GM18909 (cell line): ENCODE measurements around the gene BLVRB.
"Not testable (repeated sequence)": the region's sequence is repeated elsewhere in the genome, so short reads cannot be mapped to it uniquely, and the experiment has no call there.

Experiments used
- ATAC-seq: cut with Tn5 transposase; IDR thresholded peaks from one replicate; pipeline ENCODE4 v1.9.1; 2021; ENCODE audit warnings: mild to moderate bottlenecking; ENCODE audit not compliant: unreplicated experiment, poor library complexity

The BLVRB gene

DNA sequence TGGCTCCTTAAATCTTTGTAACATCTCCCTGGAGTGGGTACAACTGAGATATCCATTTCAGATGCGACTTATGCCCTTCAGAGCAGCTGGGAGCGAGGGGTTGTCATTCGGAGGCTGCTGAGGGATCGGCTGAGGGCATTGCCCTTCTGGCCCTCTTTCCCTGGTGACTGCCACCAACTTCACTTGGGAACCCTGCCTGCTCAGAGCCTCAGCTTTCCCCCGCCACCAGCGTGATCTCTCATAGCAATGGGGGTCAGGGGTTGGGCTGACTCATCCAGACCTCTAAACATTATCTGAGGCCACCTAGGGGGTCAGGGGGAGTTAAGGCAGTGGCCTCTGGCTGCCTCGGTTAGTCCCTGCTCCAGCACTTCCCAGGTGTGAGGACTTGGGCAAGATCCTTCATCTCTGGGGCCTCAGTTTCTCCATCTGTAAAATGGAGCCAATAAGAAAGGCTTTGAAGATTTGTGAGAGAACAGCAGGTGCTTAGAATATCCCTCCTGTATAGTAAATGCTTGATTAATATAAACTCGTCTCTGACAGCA is 53.5 kb downstream of the BLVRB start:
- ATAC-seq: no peak

DNA sequence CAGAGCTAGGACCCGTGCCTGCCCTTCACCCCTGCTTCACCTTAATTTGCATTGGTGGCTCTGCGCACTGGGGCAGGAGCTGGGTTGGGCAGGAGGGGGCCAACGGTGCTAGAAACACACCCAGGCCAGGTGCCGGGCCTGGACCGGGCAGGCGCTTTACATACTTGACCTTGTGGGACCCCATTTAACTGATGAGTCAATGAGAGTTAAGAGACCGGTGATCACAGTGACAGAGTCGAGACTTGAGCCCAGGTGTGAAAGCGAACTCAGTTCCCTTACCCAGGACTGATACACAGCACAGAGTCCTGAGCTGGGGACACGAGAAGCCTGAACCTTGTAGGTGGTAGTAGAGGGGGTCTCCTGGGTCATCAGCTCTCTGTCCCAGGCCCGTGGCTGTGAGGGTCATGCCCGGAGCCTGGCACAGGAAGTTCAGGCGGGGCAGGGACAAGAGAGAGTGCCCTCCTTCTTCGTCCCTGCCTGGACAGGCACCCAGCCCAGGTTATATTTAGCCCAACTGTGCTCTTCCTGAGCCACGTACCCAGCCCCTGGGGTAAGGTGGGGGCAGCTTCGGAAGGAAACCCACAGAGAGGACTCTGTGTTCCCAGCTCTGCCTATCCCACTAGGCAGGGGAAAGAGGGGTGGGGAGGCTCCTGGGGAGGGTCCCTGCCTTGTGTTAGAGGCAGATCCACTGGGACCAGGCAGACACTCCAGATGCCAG is 54.3 kb downstream of the BLVRB start:
- ATAC-seq: no peak

DNA sequence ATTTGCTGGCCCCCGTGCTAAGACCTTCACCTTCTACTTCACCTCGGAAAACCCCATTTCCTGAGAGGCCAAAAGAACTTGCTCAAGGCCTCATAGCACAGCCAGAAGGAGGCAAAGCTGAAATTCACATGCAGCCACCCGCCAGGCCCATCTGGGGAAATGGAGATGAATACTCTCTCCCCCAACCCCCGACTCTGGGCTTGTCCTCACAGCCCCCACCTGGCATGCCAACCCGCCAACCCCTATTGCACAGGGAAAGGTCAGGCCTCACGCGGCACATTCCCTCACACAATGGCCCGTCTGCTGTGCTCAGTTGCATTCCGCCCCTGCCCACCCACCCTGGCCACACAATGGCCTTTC is 55.5 kb downstream of the BLVRB start:
- ATAC-seq: no peak

DNA sequence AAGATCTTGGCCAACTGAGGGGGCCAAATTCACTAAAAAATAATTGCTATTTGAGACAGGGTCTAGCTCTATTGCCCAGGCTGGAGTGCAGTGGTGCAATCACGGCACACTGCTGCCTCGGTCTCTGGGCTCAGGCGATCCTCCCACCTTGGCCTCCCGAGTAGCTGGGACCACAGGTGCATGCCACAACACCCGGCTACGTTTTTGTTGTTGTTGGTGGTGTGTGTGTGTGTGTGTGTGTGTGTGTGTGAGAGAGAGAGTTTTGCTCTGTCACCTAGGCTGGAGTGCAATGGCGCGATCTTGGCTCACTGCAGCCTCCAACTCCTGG is 57.0 kb downstream of the BLVRB start:
- ATAC-seq: not testable (repeated sequence)

DNA sequence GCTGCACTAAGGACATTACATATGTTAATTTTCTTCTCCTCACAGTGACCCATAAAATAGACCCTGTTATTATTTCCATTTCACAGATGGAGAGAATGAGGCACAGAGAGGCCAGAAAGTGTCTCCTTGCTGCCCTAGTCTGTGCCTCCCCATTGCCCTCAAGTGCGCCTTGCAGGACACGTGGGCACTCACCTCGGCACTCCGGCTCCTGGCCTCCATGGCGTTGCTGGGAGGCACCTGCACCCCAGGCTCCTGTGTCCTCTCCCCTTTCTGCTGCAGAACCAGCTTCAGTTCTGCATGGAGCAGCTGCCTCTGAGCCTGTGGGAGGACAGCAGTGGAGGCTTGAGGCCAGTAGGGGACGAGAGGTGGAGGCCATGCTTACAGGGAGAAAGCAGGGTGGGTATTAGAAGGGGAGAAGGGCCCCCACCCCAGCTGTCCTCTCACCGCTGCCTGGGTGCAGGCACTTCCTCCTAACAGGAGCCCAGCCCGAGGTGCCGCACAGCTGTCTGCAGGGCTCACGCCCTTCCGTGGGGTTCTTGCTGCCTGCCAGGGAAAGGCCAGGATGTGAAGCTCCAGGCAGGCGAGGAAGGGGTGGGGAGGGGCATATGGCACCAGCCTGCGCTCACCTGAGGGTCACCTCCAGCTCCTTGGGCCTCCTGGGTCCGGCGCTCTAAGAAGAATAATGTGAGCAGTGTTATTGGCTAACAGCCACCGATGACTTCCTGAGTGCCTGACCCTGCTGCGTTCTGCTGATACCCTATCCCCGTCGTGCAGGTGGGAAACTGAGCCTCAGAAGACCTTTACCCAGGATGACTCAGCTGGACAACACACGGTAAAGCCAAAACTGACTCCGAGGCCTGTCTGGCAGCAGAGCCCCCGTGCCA is 57.6 kb downstream of the BLVRB start:
- no peak for ATAC-seq

DNA sequence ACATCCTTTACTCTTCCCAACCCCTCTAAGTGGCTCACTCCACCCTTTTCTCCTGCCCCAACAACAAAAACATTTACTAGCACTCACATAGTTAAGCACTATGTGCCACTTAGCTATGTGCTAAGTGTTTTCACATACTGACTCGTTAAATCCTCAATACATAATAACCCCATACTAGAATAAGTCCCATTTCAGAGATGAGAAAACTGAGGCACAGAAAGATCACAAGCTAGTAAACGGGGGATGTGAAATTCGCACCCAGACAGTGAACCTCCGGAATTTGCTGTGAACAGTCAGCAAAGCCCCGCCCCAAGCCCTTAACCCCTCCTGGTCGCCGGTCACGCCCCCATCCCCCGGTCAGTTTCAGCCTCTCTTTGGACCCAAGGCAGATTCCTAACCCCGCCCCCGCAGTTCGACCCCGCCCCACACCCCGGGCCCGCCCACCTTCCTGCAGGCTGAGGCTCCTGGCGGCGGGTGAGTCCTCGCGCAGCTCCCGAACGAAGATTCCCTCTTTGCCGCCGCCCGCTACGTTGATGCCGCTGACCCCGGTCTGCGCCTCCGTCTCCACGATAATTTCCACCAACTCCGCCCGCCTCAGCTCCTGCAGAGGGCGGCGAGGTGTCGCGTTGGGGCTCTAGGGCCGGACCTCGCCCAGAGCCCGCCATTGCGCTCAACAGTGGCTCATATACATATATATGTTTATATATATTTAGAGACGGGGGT is 62.1 kb downstream of the BLVRB start:
- peak; percentile 58 for ATAC-seq

GRCh38 chr19:40400559-40400958 is 65.0 kb downstream of the BLVRB start:
- no peak for ATAC-seq

DNA sequence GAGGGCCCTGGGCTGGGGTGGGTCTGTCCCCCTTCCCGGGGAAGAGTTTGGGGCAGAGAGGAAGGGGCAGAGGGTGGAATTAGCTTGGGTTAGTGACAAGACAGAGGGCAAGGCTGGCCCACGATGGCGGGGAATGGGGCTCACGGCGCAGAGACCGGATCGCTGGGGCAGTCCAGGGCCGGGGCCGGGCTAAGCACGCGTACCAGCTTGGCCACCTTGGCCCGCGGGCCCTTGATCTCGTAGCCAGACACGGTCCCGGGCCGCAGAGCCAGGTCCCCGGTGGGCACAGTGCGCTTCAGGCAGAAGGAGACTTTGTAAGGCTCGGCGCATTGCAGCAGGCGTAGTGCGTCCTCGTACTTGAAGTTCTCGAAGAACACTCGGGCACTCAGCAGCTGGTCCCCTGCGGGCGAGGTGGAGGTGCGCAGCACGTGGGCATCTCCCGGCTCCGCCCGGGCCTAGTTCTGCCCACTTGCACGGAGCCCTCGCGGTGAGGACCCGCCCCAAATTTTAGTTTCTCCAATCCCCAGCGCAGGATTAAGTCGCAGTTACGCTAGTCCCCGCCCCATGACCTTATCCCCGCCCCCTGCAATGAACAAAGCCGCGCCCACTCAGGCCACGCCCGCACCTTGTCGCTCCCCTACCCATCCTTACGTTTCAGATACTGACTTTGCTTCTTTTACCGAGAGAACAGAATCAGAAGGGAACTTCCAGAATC is 67.0 kb downstream of the BLVRB start:
- ATAC-seq: no peak
